RPMI7951 (cell line): ENCODE data around the gene ECM2. TPM values are rescaled to one million over a fixed set of nuclear protein-coding genes. Genes with fewer than 3 reads are reported as not detected.

Experiments
- DNase-seq: peaks from one replicate; pipeline ENCODE4 v3.0.0-alpha.2; 2012; ENCODE audit warnings: low read depth
- total RNA-seq: library from RNA; depleted of rRNA; stranded (reverse); fragments of >200 nt; shearing (Covaris generic); gene quantifications from 2 replicates; pipeline ENCODE4 v1.2.3, GENCODE V29; 2014

The ECM2 gene
- total RNA-seq, 1 experiment from 2014 or later: 0.72 TPM

DNA sequence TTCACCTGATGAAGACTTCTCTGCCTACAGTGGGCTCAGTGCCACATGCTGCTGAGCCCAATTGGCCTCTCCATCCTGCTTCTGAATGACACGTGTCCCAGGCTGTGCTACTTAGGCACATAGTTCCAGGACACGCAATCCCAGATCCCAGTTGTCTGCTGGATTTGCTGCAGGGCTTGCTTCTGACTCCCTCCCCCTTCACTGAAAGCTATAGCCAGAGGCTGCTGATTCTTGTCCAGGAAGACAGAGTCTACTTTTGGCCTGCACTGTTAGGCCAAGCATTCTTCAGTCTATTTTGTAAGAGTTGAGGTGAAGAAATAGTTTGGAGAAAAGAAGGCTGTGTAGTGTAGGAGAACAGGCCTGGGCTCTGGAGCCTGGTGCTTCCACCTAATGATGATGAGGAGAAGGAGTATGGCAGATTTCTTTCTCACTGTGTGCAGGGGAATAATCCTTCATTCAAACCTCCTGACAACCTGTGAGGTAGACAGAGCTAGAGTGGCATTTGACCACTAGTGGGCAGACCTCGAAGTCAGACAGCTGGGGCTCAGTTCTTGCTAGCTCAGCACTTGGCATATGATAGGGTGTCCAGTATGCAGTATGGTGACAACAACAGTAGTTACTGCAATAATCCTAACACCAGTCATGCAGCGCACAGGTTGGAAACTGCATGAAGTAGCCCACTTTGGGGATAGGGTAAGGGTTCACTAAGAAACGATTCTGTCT, 34.0 kb downstream of the ECM2 start:
- DNase-seq: peak; percentile 50

DNA sequence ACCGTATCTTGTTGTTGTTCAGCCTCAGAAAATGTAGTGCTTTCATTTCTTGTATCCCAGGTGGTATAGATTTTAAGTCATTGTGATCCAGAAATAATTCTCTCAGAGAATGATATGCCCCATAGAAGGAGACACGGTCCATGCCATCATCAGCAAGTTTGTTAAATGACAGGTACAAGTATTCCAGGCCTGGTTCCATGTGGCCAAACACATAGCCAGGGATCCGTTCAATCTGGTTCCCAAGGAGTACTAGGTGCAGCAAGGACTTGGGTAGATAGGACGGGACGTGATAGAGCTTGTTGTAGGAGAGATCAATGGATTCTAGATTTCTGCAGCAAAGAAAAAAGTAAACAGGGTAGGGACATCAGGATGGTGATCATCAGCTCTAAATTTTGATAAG, 35.1 kb downstream of the ECM2 start:
- no peak for DNase-seq

DNA sequence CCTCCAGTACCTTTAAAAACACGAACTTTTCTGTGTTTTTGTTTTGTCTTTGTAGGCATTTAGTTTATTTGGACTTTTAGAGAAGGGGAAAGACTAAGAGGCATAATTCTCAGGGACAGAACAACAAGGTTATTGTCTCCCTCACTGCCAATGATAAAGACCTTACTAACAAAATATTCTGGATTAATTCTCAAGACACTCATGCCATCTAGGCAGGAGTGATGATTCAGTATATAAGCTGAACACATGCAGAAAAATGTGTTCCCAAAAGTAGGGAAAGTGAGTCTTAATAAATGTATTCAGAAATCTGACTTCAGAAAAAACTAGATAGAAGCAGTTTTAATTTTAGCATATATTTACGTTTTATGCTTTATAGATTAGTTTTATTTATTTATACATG, 36.1 kb downstream of the ECM2 start:
- no peak for DNase-seq

DNA sequence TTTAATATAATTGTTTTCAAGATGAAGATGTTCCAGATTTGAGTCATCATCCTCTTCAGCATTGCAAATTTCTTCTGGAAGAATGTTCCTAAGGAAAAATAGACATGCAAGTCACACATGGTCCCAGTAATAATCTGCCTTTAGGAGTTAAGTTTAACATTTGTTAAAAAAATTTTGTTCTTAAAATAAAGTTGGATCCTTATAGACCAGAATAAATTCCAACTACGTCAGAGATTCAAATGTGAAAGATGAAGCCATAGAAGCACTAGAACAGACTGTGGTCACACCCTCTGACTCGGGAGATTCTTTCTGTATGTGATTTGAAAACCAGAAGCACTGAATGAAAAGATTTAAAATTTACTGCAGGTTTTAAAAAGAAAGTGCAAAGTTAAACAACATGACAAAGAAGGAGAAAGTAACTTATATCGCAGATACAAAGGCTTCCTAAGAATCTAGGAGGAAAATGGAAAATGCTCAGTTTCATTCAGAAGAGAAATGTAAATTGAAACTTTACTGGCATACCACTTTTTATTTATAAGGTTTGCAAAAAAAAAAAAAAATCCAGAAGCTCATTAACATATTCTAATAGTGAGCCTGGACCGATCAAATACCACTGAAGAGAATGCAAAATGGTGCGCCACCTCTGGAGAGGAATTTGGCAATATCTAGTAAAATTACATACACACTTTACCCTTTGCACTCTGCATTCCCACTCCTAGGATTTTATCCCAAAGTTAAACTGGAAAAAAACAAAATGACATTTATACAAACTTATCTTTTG, 39.2 kb downstream of the ECM2 start:
- no peak for DNase-seq

DNA sequence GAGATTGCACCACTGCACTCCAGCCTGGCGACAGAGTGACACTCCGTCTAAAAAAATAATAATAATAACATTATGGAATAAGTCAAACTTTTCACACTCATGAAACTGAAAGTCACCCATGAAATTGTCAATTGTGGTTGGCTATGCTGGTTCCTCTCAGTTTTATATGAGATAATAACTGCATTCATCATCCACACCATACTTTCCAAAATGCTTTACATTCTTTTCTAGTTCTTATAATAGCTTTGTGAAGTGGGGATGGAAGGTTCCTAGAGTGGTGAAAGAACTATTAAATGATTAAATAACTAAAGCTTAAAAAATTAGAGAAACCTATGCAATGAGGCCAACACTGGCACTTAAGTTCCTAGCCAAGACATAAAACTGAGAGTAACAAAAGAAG, 40.9 kb downstream of the ECM2 start:
- DNase-seq: no peak

DNA sequence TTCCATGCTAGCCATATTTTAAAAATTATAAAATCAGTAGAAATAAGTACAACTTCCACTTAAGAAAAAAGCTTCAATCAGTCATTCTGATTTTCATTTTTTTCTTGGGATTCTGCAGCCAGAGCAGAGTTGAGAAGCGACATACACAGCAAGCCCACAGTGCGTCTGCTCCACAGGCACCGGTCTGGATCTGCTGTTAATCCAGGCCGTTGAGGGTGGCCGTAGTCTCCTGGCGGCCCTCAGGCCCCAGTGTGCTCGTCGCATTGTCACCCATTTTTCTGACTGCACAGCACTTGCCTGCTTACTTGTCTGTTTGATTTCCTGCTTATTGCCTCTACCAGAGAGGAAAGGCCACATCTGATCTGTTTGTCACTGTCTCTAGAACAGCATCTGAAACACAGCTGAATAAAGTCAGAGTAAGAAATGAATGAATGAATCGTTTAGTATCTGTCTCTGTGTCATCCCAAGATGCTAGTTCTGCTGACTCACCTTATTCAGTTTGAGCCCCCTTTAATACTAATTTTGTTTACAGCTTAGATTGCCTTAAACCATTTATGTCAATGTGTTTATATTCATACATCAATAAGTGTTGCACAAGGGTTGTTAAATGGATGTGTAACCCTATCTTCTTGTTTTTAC, 41.9 kb downstream of the ECM2 start:
- no peak for DNase-seq

DNA sequence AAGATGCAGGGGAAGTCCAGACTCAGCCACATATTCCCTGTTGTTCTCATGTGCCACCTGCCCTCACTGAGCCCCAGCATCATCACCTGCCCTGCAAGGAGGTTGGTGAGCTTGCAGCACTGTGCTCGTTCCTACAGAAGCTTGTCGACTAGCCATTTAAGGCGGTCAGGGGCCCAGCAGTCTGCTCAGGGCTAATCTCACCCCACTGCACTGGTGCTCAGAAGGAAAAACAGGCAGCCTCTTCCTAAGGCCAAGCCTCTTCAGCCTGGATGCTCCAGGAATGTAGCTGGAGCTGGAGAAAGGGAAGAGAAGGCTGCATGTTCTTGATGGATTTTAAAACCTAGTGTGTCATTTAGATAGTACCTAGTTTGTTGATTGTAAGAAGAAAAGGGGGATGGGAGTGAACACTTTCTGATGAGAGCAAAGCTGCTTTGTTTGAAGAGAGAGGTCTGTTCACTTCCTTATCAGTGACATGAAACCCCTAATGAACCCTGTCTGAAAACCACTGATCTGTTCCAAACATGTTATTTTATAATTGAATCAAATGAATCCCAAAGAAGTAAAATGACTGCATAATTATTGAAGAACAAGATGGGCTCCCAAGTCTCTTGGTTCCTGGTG, 42.9 kb downstream of the ECM2 start:
- no peak for DNase-seq

DNA sequence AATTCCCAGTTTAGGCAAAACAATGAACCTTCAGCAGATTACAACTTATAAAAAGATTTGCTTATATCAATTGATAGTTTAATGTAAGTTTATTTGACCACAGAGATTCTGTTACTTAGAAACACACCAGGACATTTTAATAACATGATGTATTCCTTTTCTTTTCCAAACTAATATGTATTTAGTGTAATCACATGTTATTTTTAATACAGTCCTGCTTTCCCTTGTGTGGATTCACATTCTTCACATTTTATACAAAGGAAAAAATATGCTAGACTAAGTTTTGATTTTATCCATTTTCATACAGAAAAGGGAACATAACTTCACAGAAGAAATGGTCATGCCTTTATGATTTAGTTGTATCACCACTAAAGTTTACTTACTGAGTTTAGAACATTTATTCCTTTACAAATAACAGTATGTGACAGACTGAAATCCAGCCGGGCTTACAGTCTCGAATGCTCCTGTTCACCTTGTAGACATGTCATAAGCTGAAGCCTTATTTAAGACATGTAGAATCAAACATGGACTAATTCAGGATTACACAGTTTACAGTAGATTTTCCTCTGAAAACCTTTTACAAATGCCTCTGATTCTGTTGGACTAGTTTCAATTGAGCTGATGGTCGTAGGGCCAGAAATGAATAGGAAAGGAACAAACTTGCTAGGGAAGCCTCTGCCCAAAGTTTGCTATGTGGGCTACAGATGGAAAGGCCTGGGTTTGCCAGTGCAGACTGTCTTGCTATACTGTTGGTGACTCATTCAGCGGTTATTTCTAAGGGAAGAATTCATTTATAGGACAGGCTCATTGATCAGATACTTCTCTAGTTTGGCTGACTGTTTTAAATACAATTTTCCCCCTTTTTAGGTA, 46.9 kb downstream of the ECM2 start:
- peak; percentile 51 for DNase-seq

DNA sequence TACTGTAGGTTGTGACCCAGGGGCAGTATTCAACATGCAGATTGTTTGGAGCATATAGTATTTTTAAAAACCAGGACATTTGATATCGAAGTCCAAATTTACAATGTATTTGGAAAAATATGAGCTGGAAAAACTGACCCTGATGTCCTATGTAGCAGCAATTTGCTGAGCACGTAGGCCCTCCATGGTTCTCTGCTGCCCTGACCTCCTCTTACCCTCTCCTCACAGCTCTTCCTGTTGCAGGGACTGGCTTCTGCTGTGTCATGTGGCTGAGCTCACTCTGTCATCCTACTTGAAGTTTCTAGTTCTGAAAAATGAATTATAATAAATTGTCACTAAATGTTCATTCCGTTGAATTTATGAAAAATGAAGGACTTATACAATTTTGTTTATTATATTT, 49.4 kb downstream of the ECM2 start:
- no peak for DNase-seq

DNA sequence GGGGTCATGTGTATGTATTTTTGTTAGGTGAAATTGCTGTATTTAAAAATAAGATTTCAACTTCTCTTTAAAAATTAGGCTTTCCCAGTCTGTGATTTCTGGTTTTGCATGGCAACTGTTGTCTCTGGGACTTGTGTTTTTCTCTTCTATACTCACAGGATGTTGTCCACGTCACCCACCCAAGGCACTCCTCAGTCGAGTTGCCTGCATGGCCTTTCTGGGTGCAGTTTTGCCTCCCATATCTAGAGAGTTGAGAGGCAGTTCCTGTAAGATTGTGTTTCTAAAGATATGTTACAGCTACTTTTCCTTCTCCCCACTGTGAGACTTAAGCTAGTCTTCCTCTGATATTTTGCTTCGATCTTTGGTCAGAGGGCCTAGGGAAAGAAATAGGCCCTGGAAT, 51.2 kb downstream of the ECM2 start:
- no peak for DNase-seq

DNA sequence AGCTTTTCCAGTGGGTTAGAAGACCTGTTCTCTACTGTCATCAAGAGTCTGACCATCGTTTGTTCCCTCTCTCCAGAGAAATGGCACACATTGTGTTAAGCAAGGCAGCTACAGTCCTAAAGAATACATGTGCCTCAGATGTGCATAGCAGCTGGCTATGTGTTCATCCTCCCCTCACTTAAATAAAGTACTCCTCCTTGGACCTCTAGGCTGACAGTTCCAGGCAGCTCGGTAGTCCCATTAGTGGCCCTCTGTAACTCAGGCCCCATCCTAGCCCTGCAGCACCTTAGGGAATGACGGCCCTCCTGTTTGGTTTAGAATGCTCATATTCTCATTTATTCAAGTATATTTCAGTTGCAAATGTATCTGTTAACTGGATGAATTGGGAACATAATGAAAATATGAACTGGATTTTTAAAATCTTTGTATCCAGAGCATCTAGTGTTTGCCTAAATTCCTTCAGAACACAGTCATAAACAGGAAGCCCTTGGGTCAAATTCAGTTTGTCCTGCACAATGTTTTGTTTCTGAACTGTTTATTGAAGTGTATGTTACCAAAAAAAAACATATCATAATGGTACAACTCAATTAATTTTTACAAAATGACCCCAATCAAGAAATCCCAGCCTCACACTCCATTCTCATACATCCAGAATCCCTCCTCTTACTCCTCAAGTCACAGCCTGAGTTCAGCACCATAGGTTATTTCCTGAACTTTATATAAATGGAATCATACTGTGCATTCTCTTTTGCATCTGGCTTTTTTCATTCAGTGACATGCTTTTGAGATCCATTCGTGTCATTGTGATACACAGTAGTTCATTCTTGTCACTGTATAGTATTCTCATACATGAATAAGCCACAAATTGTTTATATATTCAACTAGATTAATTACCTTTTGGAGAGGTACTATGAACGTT, 51.9 kb downstream of the ECM2 start:
- peak; percentile 11 for DNase-seq

DNA sequence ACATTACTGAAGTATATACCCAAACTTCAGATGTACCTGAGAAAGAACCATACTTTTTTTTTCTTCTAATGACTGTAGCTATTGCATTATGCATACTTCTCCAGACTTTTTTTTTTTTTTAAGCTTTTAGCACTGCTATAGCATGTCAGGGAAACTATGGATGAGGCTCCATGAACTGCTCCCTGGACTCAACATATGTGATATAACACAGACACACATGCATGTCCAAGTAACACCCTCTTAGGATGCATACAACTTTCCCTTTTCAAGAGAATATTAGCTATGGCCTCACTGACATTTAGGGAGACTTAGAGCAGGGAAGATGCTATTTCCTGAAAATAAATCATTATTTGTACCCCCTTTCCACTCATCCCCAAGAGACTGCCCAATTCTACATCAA, 53.0 kb downstream of the ECM2 start:
- DNase-seq: no peak

DNA sequence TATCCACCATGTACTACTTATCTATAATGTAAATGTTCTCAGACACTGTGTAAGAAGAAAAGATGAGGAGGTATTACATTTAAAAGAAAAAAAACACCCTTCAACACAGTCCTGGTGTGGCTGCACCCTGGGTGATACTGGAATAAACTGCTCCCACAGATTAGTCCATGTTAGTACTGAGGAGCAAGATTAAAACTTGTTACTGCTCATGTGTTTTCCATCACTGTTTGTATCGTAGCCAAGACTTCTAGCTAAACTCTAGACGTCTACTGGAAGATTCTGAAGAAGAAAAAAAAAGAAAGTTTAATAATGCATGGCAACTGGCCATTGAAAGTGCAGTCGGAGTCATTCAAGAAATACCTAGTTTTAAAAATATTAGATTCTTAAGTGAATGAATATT, 53.5 kb downstream of the ECM2 start, which contains the start of gene ASPN:
ASPN (minus strand) TSS at position 178 of the 400 bp plus-strand sequence.
- DNase-seq: peak; percentile 28

DNA sequence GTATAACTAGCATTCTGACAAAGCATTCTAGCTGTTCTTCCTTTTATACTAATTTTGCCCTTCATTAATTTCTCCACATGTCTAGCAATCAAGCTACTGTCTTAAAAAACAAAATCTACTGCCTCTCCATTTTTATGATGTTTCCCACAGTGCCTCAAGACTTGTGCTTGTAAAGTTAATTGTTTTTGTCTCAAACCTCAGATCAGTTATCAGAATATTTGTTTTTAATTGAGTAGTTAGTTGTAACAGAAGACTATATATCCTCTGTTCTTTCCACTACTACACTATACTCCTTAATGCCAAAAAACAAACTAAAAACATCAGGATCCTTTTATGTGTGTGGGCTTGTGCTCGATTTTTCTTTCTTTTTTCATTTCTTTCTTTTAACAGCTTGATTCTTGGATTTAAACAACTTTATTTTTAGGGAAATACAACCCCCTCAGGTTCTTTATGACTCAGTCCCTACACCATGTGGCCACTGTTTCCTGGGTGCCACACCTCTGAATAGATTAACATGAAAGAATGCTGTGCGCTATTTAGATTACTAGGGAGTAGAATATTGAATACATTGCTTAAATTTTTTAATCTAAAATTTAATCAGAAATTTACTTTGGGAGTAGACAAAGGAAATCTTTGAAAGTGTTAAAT, 54.7 kb downstream of the ECM2 start:
- DNase-seq: peak; percentile 47

DNA sequence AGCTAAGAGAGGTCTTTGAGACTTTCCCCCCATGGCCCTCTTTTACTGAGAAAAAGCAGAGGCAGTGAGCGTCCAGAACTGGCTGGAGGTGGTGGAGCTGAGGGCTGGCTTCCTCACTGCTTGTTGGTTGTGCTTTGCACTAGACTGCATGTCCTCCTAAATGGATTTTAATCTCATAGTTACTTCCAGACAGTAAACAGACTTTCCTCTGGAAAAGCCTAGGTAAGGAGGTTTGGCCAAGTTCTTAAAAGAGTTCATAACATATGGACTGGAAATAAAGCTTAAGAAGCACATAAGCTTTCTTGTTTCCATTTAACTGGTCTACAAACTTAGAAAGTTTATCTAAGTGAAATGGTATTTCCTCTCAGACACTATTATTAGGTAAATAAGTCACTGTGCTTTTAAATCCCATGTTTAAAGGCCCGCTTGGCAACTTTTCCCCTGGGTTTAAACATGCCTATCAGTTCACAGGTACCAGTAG, 55.5 kb downstream of the ECM2 start:
- DNase-seq: no peak

DNA sequence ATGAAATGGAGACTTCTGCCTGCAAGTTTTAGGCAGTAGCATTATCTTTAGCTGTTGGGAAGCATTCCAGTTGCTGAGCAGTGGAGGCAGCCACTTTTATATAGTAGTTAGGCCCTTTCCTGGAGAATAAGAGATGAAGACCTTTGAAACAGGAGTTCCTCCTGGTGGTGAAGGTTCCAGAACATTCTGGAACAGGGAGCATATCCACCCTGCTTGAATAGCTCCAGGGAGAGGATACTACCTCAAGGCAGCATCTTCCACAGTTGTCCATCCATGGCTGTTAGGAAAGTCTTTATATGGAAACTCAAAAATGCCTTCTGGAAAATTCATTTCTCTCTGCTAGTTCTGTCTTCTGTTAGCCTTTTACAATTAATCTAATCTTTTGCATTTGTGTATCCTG, 56.4 kb downstream of the ECM2 start:
- DNase-seq: no peak

DNA sequence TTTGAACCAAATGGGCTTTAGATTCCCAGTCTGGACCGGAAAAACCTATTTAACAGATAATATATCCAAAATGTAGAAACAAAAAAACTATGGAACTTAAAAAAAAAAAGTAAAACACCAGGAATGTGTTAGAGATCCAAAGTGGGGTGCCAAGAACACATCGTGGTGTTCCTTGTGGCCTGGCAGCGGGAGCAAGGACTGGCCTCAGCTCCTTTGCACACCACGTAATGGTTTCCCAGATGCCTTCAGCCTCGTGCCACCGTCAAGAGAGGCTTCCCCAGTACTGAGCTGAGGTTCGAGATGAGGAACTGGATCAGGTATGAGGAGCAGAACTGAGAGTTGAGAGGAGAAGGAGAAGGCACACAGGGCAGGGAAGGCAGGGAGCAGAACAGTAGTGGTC, 57.0 kb downstream of the ECM2 start:
- no peak for DNase-seq

DNA sequence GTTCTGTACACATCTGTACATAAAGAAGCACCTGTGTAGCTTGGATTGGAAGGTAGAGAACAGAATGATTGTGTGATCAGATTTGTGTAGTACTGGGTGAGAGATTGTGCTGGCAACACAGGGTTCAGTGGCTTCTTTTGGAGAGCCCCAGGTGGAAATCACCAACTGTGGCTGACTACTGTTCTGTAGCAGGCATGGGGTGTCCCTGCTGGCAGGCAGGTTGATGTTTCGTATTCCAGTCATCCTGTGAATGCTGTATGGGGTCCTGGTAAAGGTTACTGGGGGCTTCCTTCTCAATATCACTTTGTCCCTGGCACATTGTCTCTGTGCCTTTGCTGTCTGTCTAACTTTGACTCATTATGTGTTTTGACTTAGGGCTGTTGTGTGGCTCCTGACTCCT, 58.8 kb downstream of the ECM2 start:
- DNase-seq: no peak

DNA sequence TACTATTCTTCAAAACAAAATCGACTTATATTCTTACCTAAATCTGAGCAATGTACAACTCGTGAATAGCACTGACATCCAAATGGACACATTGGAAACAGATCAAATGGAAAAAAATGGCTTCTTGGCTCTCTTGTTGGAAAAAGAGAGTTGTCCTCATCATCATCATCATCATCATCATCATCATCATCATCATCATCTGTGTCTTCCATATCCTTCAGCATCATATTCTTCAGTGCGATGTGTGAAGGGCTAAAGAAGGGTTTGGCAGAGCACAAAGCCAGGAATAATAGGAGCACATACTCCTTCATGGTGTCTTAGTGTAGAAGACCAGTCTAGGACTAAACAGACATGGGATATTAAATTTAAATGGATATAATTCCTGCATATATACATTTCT, 61.2 kb downstream of the ECM2 start:
- DNase-seq: no peak

DNA sequence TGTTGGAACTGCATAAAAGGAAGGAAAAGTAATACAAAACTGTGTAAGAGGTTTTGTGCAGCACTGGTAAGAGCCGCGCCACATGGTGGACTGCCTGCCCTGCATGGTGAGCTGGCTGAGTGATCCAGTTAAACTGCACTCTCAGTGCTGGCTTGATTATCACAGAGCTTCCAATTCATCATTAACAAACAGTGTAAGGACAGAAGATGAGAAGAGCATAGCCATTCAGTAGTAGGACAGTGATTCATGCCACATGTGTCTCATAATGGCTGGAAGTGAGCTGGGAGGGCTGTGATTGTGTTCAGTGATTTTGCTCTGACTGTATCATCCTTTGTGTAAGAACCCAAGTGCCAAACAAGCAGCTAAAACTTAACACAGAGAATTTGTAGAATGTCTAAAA, 67.6 kb downstream of the ECM2 start:
- peak; percentile 38 for DNase-seq
